Measurements from ENCODE around the gene COIL.

DNA sequence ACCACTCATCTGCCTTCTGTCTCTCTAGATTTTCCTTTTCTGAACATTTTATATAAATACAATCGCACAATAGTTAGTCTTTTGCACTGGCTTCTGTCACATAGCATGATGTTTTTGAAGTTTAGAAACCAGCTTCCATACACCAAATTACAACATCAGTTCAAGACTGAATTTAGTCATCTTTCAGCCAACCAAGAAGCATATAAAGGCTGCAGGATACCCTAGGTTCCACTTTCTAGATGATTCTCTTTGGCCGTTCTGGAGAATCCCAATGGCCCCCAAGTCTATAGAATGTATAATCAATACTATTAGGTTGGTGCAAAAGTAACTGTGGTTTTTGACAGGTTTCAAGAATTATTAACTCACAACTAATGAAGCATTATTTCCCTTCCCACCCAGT is 36.5 kb upstream of the COIL start:
- TF ChIP-seq, protein P1, sequence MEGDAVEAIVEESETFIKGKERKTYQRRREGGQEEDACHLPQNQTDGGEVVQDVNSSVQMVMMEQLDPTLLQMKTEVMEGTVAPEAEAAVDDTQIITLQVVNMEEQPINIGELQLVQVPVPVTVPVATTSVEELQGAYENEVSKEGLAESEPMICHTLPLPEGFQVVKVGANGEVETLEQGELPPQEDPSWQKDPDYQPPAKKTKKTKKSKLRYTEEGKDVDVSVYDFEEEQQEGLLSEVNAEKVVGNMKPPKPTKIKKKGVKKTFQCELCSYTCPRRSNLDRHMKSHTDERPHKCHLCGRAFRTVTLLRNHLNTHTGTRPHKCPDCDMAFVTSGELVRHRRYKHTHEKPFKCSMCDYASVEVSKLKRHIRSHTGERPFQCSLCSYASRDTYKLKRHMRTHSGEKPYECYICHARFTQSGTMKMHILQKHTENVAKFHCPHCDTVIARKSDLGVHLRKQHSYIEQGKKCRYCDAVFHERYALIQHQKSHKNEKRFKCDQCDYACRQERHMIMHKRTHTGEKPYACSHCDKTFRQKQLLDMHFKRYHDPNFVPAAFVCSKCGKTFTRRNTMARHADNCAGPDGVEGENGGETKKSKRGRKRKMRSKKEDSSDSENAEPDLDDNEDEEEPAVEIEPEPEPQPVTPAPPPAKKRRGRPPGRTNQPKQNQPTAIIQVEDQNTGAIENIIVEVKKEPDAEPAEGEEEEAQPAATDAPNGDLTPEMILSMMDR (IDR thresholded peaks at IDR 0.05; ENCODE audit: low read depth, low read length), result no peak
- TF ChIP-seq, protein P2, sequence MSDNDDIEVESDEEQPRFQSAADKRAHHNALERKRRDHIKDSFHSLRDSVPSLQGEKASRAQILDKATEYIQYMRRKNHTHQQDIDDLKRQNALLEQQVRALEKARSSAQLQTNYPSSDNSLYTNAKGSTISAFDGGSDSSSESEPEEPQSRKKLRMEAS (IDR thresholded peaks at IDR 0.05; ENCODE audit: low read depth, low read length), result no peak
- TF ChIP-seq POLR2A (IDR thresholded peaks at IDR 0.05; ENCODE audit: extremely low read depth, insufficient read length), result no peak

All from NB4 (cell line).